HG03558 (cell line): ENCODE measurements around the gene PLCH1.
"Not testable (repeated sequence)": the region's sequence is repeated elsewhere in the genome, so short reads cannot be mapped to it uniquely, and the experiment has no call there.

Experiments
- ATAC-seq: cut with Tn5 transposase; IDR thresholded peaks from one replicate; pipeline ENCODE4 v1.9.1; 2021; ENCODE audit warnings: moderate number of reproducible peaks; ENCODE audit not compliant: unreplicated experiment; ENCODE audit errors: extremely low read depth

The PLCH1 gene

DNA sequence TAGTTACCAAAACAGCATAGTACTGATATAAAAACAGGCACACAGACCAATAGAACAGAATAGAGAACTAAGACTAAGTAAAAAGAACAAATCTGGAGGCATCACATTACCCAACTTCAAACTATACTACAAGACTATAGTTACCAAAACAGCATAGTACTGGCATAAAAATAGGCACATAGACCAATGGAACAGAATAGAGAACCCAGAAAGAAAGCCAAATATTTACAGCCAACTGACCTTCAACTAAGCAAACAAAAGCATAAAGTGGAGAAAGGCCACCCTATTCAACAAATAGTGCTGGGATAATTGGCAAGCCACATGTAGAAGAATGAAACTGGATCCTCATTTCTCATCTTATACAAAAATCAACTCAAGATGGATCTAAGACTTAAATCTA is 130.5 kb downstream of the PLCH1 start:
- not testable (repeated sequence) for ATAC-seq

DNA sequence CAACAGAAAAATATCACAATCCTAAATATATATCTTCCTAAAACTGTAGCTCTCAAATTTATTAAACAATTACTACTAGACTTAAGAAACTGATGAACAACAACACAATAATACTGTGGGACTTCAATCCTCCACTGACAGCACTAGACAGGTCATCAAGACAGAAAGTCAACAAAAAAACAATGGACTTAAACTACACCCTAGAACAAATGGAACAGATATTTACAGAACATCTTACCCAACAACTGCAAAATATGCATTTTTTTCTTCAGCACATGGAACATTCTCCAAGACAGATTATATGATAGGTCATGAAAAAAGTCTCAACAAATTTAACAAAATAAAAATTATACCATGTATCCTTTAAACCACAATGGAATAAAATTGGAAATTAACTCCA is 133.4 kb downstream of the PLCH1 start:
- ATAC-seq, result no peak

DNA sequence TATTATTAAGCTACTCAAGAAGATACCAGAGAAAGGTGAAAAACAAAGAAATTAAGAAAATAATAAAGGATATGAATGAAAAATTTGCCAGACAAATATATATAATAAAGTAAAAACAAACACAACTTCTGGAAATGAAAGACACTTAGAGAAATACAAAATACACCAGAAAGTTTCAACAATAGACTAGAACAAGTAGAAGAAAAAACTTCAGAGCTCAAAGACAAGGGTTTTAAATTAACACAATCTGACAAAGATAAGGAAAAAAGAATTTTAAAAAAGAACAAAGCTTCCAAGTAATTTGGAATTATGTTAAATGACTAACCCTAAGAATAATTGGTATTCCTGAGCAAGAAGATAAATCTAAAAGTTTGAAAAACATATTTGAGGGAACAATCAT is 135.3 kb downstream of the PLCH1 start:
- no peak for ATAC-seq

DNA sequence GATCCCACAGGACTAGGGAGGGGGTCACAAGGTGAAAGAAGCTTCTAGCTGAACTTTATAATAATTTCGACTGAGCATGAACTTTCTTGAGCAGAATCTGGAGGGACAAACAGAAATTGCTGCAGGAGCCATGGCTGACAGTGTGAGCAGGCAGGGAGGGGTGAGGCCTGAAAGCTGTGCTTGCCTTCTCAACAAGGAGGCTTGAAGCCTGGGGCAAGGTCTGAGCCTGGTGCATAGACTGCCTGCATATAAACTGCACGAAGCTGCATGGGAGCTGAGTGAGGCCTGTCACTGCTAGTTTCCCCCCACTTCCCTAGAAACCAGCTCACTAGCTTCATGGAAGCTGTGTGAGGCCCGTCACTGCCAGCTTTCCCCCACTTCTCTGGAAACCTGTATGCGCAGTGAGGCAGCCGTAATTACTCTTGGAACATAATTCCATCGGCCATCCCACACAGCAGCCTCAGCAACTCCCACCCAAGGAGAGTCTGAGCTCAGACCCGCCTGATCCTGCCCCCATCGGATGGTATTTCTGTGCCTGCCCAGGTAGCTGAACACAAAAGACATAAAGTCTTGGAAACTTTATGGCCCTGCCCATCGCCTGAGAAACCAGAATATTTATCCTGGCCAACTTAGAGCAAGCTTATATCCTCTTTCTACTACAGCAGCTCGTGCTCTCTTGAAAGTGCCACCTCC is 136.5 kb downstream of the PLCH1 start:
- ATAC-seq, result no peak

DNA sequence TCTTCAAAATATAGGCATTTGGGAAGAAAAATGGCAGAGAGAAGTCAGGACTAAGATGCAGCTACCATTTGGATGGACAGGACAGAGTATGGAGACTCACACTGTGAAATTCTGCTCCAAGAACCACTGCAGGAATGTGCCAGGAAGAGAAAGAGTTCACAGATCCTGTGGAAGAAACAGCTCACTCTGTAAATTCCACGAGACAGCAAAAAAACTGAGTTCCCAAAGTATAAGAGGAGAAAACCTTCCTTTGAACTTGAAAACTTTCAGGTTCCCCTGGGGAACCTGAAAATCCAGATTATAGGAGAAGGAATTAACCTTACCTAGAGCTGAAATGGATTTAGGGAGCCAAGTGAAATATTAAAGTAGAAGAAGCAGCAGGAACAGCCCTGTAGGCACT is 137.1 kb downstream of the PLCH1 start:
- no peak for ATAC-seq

DNA sequence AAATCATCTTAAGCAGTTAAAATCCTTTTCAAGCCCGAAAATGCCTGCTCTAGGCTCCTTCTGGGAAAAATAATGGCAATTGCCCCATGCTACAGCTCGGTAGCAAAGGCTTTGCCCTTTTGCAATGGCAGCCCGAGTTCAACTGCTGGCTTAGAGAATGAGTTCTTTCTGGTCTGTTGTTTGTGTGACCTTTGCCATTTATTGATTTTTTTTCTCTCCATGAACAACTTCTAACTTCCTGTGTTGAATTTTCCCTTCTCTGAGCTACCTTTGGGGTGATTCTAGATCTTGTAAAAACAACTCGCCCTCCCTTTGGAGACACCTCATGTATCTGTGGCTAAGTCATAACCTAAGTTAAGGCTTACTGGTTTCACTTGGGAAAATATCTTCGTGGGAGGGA is 139.3 kb downstream of the PLCH1 start:
- ATAC-seq, result no peak

DNA sequence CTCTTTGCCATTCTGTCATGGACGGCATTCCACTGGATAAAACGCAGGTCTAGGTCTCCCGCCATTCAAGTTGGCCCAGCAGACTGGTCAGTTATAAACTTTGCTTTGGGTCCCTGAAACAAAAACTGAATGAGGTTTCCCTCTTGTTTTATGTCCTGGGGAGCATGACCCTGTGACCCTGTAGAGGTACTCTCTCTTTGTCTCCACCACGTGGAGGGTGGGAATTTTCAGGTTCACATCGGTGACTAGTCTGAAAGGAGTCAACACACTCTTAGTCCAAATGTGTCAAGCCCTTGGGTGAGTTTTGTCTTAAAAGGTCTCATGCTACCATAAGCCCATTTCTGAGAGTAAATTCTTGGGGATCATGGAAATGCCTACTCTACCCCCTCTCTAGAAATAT is 139.9 kb downstream of the PLCH1 start:
- no peak for ATAC-seq

DNA sequence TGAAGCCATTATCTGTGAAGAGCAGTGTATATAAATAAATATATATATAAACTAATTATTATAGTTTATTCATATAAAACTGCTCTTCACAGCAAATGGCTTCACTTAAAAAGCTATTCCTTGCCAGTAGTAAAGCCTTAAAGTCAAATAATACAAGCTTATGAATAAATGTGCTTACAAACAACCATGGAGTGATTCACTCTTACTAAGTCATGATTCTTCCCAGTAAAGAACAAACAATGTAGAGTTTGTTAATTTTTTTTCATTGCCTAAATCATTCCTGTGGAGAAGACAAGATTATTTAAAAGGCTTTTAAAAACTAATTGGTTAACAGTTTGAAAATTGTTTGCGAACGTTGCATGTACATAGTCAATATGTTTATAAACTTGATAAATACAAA is 140.7 kb downstream of the PLCH1 start:
- no peak for ATAC-seq

DNA sequence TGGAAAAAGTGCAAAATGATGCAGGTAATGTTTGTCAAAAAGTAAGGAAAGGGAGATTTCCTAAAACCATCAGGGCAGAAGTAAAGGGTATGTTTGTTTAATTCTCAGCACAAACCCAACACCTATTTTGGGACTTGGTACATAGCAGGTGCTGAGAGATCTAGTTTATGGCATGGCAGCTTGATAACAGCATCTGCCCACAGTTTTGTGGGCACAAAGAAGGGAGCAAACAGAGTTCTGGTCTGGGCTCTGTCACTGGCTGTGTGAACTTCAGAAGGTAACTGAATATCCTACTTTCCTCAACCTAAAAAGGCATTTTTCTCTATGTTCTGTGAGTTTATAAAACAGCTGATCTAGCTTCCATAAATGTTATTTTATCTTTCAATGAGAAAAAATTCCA is 141.6 kb downstream of the PLCH1 start:
- no peak for ATAC-seq

DNA sequence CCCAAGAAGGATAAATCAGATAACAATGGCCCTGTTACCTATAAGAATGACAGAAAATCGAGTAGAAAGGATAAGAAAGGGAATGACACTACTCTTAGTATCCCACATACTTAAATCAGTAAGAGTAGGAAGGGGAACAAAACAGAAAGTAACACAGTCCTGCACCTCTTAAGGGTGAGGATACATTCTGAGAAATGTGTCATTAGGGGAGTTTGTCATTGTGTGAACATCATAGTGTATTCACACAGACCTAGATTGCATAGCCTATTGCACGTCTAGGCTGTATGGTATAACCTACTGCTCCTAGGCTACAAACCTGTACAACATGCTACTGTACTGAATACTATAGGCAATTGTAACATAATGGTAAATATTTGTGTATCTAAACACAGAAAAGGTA is 142.6 kb downstream of the PLCH1 start:
- ATAC-seq, result no peak

DNA sequence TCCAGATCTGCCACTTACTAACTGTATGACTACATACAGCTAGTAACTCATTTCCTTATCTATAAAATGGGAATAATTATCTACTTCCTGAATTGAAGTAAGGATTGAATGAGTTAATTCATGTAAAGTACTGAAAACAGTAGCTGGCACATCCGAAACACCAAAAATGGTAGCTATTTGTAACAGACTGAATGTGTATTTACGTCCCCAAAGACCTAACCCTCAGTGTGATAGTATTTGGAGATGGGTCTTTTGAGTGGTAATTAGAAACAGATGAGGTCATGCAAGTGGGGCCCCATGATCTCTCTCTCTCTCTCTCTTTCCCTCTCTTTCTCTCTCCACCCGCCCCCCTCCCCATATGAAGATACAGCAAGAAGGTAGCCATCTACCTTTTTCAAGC is 146.2 kb downstream of the PLCH1 start:
- no peak for ATAC-seq

DNA sequence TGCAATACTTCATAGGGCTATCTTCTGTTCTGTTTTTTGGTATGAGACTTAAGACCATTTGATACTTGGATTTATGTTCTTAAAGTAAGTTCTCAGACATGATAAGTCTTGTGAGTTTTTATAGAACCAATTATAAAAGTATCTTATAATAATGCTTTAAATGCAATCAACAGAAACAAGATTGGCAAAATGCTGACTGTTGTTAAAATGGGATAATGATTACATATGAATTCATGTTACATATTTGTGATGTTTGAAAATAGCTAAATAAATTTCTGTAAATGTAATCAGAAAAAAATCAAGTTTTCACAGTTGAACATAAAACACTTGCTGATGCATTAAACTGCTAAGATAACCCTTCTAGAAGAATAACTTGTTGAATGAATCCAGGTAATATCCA is 148.3 kb downstream of the PLCH1 start:
- ATAC-seq, result no peak

DNA sequence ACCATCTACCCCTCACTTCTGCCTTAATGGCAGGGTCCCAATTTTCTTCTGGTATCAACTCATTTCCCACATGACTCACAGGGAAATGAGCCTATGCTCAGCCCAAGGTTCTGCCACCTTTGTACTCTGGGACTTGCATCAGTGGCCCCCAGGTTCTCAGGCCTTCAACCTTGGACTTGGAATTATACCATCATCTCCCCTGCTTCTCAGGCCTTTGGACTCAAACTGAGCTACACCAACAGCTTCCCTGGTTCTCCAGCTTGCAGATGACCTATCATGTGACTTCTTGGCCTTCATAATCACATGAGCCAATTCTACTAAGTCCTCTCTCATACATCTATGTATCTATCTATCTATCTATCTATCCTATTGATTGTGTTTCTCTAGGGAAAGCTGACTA is 149.5 kb downstream of the PLCH1 start:
- no peak for ATAC-seq

DNA sequence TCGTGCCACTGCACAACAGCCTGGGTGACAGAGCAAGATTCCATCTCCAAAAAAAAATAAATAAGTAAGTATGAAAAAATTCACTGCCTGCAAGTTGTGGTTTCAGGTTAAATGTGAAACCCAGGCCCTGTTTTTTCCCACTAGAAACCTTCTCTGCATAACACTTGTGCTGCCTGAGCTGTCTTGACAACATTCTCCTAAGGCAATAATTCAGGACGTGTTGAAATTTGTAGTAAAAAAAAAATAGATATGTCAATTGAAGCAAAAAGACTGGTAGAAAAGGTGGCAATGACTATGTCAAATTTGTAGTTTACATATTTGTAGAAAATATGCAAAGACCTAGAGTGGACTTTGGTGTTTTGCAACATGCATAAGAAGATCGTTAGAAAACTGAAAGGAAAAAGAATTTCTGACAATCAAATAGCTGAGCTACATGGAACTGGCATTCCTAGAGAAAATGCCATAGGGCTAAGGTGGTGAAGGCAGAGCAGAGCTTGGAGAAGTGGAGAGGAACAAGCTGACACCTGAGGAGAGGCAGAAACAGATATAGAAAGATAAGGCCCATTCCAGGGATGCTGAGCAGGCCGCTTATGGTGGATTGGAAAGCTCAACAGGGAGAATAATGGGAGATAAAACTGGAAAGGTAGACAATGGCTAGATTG is 150.2 kb downstream of the PLCH1 start:
- no peak for ATAC-seq

DNA sequence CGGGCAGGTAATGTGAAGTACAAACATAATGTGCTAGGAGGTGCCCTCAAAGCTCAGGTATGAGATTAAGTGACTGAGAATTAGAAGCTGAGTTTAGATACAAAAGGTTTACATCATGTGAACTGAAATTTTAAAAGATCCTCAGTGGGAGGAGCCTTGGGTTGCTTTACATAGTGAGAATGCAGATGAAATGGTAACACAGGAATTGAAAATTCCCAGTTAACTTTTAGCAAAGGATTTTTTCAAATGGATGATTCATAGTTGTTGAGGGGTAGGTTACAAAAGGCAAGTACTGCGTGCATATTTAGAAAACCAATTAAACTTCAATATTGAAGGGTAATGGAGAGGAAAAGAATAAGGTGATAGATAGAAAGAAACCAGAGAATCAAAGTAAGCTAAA is 157.3 kb downstream of the PLCH1 start:
- no peak for ATAC-seq

DNA sequence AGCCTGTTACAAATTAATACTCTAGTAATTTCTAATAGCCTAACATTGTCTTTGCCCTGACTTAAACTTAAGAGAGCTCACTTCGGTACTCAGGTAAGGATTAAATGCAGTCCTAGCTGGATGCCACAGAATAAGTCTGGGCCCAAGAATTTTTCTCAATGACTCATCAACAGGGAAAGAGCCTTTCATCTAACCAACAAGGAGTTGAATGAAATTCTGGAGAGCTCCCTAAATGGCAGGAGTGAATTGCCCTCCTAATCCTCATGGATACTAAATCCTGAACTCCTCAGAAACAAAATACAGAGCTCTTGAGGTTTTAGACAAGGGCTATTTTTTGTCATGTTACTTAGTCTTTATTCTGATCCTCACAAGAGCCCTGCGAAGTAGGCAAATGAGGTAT is 159.5 kb downstream of the PLCH1 start:
- no peak for ATAC-seq

DNA sequence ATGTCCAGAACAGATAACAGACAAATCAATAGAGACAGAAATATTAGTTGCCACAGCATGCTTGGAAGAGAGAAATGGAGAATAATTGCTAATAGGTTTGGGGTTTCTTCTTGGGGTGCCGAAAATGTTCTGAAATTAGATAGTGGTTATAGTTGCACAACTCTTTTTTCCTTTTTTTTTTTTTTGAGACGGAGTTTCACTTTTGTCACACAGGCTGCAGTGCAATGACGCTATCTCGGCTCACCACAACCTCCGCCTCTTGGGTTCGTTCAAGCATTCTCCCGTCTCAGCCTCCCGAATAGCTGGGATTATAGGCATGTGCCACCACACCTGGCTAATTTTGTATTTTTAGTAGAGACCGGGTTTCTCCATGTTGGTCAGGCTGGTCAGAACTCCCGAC is 163.3 kb downstream of the PLCH1 start:
- no peak for ATAC-seq

DNA sequence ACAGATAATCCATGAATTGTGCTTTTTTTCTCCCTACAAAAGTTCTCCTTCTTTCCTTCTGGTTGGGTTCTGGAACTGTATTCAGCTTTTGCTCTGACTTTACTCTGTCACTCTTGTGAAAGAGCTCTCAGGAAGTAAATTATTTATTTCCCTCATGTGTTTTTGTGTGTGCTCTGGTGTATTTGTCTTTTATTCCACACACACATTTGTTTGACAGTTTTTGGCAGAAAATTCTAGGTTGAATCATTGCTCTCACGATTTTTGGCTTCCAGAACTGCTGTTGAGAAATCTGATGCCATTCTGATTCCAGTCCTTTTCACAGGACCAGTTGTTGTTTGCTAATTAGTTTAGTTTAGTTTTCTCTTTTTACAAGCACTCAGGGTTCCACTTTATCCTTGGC is 172.8 kb downstream of the PLCH1 start:
- ATAC-seq, result no peak

DNA sequence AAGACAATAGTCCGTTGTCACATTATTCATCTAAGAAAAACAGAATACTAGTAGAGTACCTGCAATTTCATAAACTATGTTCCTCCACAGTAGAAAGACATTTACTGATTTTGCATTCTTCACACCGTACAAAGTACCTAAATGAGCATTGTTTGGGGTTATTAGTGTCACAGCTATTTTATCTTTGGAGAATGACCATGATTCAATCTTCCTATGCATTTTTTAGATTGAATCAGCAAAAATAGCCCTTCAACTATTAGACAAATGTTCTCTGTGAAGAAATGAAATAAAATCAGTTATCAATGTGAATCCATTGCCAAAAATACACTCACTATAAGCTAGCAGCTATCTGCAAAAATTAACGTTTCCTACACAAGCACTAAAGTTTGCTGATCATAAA is 176.6 kb downstream of the PLCH1 start:
- no peak for ATAC-seq

DNA sequence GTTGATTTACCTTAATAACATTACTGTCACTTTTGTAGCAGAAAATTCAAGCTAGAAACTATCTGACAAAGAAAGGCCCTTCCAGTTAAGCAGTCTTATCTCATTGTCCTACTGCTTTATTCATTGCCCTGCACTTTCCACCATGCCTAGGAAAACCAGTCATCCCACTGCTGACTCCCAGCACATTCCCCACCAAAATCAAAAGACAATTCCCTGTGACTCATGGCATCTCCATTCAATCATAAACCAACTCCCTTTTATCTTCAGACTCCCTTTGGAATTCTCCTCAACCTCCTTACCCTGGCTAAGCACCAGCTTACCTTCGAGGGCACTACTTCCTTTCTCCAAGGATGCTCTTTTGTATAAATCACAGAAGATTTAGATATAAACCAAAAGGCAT is 184.3 kb downstream of the PLCH1 start:
- ATAC-seq, result no peak

DNA sequence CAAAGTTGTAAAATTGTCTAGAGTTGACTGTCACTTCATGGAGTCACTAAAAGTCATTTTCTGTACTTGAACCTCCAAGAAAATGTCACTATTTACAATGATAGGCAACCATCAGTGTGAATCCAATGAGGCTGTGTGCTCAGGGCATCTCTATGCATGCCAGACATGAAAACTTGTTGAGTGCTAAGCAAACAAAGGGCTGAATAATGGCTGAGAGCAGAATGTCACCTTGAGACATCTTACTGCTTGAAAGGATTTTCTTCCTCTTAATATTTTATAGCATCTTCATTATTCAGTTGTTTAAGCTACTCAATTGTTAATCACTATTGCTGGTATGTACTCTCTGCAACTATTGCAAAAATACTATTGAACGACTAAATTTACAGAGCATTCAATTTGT is 184.7 kb downstream of the PLCH1 start:
- no peak for ATAC-seq

DNA sequence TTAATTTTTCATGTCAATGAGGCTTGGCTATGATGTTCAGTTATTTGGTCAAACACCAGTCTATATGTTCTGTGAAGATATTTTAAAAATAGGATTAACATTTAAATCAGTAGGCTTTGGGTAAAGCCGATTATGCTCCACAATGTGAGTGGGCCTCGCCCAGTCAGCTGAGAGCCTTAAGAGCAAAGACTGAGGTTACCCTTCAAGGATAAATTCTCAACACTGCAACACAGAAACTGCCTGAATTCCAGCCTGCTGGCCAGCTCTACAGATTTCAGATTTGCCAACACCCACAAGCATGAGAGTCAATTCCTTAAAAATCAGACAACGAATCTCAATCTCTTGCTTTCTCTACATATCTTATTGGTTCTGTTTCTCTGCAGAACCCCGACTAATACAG is 188.3 kb downstream of the PLCH1 start:
- ATAC-seq, result no peak
